ENCODE results near the gene MYH7B. TPM values are rescaled to one million over a fixed set of nuclear protein-coding genes. Genes with fewer than 3 reads are reported as not detected.

Gene MYH7B
- total RNA-seq, 1 donor from 2014 or later: 1.3 TPM

- no peak for DNase-seq (ENCODE audit: low spot score in 2 of 2, unreplicated experiment in 2 of 2)
- no peak overlapping the region for H3K4me3 Mint-ChIP-seq
- TF ChIP-seq, protein P1, sequence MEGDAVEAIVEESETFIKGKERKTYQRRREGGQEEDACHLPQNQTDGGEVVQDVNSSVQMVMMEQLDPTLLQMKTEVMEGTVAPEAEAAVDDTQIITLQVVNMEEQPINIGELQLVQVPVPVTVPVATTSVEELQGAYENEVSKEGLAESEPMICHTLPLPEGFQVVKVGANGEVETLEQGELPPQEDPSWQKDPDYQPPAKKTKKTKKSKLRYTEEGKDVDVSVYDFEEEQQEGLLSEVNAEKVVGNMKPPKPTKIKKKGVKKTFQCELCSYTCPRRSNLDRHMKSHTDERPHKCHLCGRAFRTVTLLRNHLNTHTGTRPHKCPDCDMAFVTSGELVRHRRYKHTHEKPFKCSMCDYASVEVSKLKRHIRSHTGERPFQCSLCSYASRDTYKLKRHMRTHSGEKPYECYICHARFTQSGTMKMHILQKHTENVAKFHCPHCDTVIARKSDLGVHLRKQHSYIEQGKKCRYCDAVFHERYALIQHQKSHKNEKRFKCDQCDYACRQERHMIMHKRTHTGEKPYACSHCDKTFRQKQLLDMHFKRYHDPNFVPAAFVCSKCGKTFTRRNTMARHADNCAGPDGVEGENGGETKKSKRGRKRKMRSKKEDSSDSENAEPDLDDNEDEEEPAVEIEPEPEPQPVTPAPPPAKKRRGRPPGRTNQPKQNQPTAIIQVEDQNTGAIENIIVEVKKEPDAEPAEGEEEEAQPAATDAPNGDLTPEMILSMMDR (IDR thresholded peaks at IDR 0.05; ENCODE audit: unreplicated experiment): no peak
- H3K27me3 Mint-ChIP-seq (ENCODE audit: low read depth): no peaks in the 10 kb centered on the region
- H3K36me3 Mint-ChIP-seq: peaks cover 46% of the 10 kb centered on the region
- no peak overlapping the region for H3K27ac Mint-ChIP-seq
- no peaks in the 10 kb centered on the region for H3K9me3 Mint-ChIP-seq
- H3K4me1 Mint-ChIP-seq: no peaks in the 10 kb centered on the region
Observed at GRCh38 chr20:34938466-34939163, 17.1 kb upstream of the MYH7B start.

DNA sequence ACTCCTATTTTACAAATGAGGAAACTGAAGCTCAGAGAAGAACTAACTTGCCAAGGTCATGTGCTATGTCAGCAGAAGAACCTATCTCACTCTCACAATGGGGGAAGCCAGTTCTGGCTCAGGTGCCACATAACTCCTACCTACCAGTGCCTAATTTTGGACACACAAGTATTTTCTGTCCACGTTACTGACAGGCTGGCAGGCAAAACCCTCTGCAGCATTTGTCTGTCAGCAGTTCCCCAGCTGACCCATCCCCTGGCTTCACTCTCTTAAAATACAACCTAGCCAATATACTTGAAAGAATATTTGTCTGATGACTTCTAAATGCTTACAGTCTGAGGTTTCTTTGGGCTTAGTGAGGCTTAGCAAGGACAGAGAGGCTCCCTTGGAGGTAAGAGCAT lies 15.6 kb upstream of the MYH7B start:
- no peaks in the 10 kb centered on the region for H3K9me3 Mint-ChIP-seq
- no peak overlapping the region for H3K4me3 Mint-ChIP-seq
- no peaks in the 10 kb centered on the region for H3K4me1 Mint-ChIP-seq
- H3K27me3 Mint-ChIP-seq (ENCODE audit: low read depth): no peaks in the 10 kb centered on the region
- DNase-seq (ENCODE audit: low spot score in 2 of 2, unreplicated experiment in 2 of 2): no peak
- peaks cover 45% of the 10 kb centered on the region for H3K36me3 Mint-ChIP-seq
- TF ChIP-seq, protein P1 (IDR thresholded peaks at IDR 0.05; ENCODE audit: unreplicated experiment): no peak
- no peak overlapping the region for H3K27ac Mint-ChIP-seq

- H3K4me3 Mint-ChIP-seq: no peak overlapping the region
- H3K4me1 Mint-ChIP-seq: no peaks in the 10 kb centered on the region
- H3K27ac Mint-ChIP-seq: no peak overlapping the region
- no peaks in the 10 kb centered on the region for H3K9me3 Mint-ChIP-seq
- DNase-seq (ENCODE audit: low spot score in 2 of 2, unreplicated experiment in 2 of 2): no peak
- TF ChIP-seq, protein P1 (IDR thresholded peaks at IDR 0.05; ENCODE audit: unreplicated experiment): no peak
- no peaks in the 10 kb centered on the region for H3K27me3 Mint-ChIP-seq (ENCODE audit: low read depth)
- H3K36me3 Mint-ChIP-seq: peaks cover 43% of the 10 kb centered on the region
Observed at GRCh38 chr20:34941226-34941625, 14.4 kb upstream of the MYH7B start.

DNA sequence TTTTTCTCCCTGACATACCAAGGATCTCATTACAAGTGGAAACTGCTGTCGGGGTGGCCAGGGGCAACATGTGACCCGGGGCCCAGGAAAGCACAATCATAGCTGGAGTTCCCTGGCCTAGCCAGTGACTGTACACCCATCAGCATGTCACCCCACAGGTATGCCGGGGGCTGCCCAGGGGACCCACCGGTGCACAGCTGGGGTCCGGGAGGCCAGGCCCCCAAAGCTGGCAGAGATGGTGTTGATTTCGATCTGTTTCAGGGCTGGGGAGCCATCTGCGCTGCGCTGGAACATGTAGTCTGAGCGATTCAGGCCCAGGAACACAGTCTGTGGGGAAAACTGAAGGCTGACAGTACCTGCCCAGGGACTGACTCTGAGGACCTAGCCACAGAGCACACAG lies 13.4 kb upstream of the MYH7B start:
- Mint-ChIP-seq H3K27ac (no peak overlapping the region), H3K27me3 (ENCODE audit: low read depth) (no peaks in the 10 kb centered on the region), H3K4me1 (no peaks in the 10 kb centered on the region), H3K36me3 (peaks cover 44% of the 10 kb centered on the region), H3K9me3 (no peaks in the 10 kb centered on the region), H3K4me3 (no peak overlapping the region)
- TF ChIP-seq, protein P1 (IDR thresholded peaks at IDR 0.05; ENCODE audit: unreplicated experiment): no peak
- no peak for DNase-seq (ENCODE audit: low spot score in 2 of 2, unreplicated experiment in 2 of 2)

GRCh38 chr20:34943808-34944567 lies 11.7 kb upstream of the MYH7B start:
- no peaks in the 10 kb centered on the region for H3K9me3 Mint-ChIP-seq
- no peaks in the 10 kb centered on the region for H3K4me1 Mint-ChIP-seq
- TF ChIP-seq, protein P1 (IDR thresholded peaks at IDR 0.05; ENCODE audit: unreplicated experiment): no peak
- no peak overlapping the region for H3K4me3 Mint-ChIP-seq
- DNase-seq (ENCODE audit: low spot score in 2 of 2, unreplicated experiment in 2 of 2): no peak
- H3K27me3 Mint-ChIP-seq (ENCODE audit: low read depth): no peaks in the 10 kb centered on the region
- H3K27ac Mint-ChIP-seq: no peak overlapping the region
- H3K36me3 Mint-ChIP-seq: peaks cover 37% of the 10 kb centered on the region
